ENCODE results near the gene KIAA0319L.

KIAA0319L gene

DNA sequence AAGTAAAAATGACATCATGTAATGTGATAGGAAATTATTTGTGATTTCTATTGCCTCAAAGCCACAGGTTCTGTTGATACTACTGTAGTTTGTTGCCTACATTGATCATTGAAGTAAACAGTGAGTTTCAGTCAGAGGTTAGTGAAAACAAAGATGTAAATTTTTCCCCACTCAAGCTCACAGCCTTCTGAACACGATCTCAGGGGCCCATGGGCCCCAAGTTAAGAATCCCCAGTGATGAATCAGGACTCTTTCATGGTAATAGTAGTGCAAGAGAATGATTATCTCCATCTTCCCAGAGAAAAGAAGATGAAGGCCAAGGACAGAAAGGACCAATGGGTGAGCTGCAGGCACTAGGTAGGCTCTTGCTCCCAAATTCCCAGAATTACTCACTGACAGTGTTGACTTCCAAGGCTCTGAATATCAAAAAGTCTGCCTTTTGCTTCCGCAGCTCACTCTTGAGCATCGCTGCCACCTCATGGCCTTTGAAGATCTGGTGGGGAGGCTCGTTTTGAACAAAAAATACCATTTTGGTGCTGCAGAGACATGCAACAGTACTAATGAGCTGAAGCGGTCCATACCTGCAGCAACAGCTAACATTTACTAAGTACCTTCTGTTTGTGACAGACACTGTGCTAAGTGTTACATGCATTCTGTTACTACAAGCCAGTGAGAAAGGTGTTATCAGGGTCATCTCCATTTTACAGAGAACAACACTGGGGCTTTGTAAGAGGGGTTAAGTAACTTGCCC is 113.3 kb downstream of the KIAA0319L start:
- no peak for DNase-seq (ENCODE audit: low read depth)

DNA sequence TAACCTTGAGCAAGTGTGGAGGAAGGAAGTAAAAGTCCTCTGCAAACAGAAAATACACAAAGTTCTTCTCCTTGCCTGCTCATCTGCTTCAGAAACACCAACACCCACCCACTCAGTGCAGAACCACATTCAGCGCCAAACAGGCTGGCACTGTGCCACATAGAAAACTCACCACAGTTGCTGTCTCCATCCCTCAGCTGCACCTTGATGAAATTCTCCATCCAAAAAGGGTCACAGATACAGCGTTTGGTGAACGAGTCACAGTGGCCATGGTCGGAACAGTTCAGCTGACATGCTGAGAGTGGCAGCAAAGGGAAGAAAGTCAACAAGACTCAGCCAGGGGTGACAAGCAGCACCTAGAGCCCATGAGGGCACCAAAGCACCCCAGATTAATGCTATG is 114.5 kb downstream of the KIAA0319L start:
- DNase-seq (ENCODE audit: low read depth): no peak

DNA sequence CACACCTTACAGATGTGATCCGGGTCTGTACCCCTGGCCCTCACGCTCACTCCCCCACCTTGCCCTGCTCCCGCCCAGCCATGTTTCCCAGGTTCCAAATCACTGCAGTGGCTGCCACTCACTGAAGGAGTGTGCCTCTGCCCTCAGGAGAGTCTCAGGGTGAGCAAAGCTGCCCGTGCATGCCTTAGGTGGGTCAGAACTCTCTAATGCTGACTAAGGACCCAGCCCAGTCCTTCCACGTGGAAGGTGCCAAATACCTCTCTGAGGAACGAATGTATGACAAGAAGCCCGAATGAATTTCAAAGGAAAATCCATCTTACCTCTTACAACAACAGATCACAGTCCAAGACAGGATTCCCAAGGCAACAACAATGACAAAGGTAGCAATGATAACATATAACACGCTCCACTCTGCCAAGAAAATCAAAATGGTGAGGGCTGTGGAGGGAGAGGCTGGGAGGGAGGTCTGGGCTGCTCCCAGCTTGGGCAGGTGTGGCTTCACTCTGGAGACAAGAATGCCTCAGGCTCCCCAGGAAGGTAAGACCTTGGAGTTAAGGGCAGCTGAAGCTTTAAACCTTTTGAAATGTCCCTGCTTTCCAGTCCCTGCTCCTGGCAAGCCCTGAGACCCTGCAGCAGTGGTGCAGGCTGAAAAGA is 115.2 kb downstream of the KIAA0319L start:
- DNase-seq (ENCODE audit: low read depth): no peak

DNA sequence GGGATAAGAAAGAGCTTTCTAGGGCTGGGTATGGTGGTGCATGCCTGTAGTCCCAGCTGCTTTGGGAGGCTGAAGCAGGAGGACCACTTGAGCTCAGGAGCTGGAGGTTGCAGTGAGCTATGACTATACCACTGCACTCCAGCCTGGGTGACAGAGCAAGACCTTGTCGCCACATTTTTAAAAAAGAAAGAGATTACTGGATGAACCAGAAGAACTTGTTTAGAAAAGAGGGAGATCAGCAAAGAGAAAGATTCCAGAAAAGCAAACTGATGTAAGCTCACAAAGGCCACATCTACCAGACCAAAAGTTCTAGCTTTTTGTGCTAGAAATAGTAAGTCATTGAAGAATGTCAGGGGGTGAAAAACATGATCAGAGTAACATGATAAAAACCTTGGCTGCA is 117.6 kb downstream of the KIAA0319L start:
- DNase-seq (ENCODE audit: low read depth): no peak

DNA sequence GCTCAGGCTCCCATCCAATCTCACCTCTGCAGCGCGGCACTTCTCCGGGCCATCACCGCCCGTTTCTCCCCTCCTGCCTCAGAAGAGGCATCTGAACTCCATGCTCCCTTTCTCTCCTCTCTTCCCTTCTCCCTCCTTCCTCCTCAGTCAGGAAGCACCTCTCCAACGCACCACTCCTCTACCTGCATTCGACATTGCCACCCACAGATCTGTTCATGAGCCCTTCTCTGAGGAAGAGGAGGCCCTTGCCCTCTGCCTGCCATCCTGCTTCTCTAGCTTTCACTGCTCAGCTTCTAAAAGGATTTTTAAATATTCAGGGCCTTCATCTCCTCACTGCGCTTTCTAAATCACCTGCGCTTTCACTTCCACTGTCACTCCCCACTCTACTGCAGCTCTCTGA is 120.0 kb downstream of the KIAA0319L start:
- DNase-seq (ENCODE audit: low read depth): no peak

GRCh38 chr1:35436078-35436477 is 121.1 kb downstream of the KIAA0319L start:
- DNase-seq (ENCODE audit: low read depth): no peak

DNA sequence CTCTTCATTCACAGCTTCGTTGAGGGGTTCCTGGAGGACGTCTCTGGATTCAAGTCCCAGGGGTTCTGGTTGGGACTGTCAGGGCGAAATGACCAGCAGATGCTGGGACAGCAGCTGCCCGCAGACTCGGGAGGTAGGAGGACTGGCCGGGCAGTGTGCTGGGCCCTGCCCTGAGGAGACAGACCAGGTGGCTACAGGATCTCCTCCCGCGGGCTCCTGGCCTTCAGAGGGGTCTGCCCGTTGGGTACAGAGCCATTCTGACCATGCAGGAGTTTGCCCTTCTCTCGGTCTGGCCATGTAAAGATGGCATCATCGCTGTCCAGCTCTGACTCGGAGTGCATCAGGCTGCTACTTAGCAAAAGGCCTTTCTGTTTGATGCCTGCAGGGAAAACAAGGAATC is 122.5 kb downstream of the KIAA0319L start:
- no peak for DNase-seq (ENCODE audit: low read depth)

GRCh38 chr1:35433714-35434113 is 123.5 kb downstream of the KIAA0319L start:
- no peak for DNase-seq (ENCODE audit: low read depth)

- no peak for DNase-seq (ENCODE audit: low read depth)
These were observed 125.0 kb downstream of the KIAA0319L start for GRCh38 chr1:35432231-35432630.

GRCh38 chr1:35431173-35431599 is 126.0 kb downstream of the KIAA0319L start:
- no peak for DNase-seq (ENCODE audit: low read depth)

DNA sequence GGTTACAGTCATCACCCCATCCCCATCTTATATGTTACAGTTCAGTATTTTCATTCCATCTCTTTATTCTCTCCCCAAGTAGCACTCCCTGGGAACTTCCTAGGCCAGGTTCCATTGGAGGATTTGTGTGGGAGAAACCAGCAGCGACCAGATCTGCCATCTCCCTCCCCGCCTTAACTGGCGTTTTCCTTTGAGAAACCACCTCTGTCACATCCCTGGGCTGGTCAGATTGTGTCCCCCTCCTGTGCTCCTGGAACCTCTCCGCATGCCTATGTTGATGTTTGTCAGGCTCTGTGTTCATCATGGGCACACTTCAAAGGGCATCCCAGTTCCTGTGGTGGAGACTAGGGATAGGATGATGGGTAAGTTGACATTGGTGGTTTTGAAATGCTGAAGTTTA is 126.4 kb downstream of the KIAA0319L start:
- DNase-seq (ENCODE audit: low read depth): no peak

DNA sequence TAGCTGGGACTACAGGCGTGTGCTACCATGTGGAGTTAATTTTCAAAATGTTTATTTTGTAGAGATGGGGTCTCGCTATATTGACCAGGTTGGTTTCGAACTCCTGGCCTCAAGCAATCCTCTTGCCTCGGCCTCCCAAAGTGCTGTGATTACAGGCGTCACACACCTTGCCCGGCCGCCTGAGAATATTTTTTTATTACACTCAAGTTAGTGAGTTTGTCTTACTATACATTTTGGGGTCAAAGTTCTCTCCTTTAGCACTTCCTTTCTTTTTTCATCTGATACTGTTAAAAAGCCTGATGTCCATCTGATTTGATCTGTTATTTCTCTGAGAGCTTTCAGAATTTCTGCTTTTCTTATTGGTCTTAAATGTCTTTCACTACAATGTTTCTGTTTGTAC is 128.8 kb downstream of the KIAA0319L start:
- no peak for DNase-seq (ENCODE audit: low read depth)

DNA sequence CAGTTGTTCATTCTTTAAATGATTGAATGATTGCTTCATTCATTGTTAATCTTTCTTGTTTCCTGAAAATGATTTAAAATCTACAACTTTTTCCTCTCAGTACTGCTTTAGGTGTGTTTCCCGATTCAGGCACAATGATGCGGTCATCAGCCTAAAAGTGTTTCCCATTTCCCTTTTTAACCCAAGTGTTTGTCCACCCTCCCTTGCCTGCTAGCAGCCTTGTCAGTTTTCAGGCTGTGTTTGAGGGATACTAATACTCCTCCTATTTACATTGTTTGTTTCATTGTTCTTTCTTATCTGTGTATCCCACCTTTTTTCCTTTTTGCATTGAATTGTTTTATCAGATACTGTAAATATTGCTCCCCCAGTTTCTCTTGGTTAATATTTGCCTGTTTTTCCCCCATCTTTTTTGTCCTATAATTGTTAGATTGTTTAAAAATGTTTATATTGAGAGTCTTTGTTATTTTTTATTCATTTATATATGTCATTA is 131.1 kb downstream of the KIAA0319L start:
- DNase-seq (ENCODE audit: low read depth): no peak

DNA sequence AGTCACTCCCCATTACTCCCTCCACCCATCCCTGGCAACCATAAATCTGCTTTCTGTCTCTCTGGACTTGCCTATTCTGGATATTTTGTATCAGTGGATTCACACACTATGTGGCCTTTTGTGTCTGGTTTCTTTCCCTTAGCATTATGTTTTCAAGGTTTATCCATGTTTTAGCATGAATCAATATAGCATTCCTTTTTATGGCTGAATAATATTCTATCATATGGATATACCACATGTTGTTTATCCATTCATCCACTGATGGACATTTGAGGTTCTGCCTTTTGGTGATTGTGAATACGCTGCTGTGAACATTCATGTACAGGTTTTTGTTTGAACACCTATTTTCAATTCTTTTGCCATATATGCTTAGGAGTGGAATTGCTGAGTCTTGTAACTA is 148.3 kb downstream of the KIAA0319L start:
- DNase-seq (ENCODE audit: low read depth): no peak

DNA sequence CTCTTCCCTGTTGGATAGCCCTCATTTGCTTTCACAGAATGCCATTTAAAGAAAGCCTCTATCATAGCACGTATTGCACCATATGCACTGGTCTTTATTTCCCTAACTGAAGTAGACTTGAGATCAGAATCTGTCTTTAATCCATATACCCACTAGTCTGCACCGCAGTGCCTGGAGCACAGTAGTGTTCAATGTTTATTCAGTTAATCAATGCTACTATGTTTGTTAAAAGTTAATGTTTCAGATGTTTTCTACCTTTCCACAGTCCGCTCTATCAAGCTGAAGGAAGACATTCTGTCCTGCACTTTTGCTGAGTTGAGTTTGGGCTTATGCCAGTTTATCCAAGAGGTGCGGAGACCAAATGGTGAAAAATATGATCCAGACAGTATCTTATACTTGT is 149.5 kb downstream of the KIAA0319L start:
- DNase-seq (ENCODE audit: low read depth): no peak

GRCh38 chr1:35406103-35406502 is 151.1 kb downstream of the KIAA0319L start:
- DNase-seq (ENCODE audit: low read depth): no peak

GRCh38 chr1:35401049-35401448 is 156.2 kb downstream of the KIAA0319L start:
- no peak for DNase-seq (ENCODE audit: low read depth)

- no peak for DNase-seq (ENCODE audit: low read depth)
These were observed 158.5 kb downstream of the KIAA0319L start for GRCh38 chr1:35398739-35399138.

GRCh38 chr1:35394386-35394785 is 162.8 kb downstream of the KIAA0319L start:
- no peak for DNase-seq (ENCODE audit: low read depth)

GRCh38 chr1:35390600-35391494 is 166.4 kb downstream of the KIAA0319L start:
- DNase-seq (ENCODE audit: low read depth): no peak

DNA sequence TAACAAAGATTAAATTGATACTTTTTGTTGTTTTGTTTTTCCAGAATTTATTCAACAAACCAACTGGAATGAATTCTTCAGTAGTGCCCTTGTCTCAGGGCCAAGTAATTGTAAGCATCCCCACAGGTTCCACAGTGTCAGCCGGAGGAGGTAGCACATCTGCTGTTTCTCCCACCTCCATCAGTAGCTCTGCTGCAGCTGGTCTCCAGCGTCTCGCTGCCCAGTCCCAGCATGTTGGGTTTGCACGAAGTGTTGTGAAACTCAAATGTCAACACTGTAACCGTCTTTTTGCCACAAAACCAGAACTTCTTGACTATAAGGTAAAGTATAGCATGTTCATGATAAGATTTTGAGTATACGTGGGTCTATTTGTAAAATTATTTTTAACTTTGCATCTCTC is 170.2 kb downstream of the KIAA0319L start:
- no peak for DNase-seq (ENCODE audit: low read depth)

DNA sequence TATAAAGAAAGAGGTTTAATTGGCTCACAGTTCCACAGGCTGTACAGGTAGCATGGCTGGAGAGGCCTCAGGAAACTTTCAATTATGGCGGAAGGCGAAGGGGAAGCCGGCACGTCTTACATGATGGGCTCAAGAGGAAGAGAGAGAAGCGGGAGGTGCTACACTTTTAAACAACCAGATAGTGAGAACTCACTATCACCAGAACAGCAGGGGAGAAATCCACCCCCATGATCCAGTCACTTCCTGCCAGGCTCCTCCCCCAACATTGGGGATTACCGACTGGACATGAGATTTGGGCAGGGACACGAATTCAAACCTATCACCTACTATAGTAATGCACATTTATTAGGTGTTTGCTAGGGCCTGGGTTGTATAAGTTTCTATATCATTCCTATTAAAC is 170.9 kb downstream of the KIAA0319L start:
- DNase-seq (ENCODE audit: low read depth): no peak

Data from stimulated activated CD8-positive, alpha-beta memory T cell treated with anti-CD3 and anti-CD28 coated beads, Interleukin-15, amount 100 ng/mL, for 1 hour (primary cell).